GM18870 (cell line): ENCODE measurements around the gene MLC1.
"Not testable (repeated sequence)": the region's sequence is repeated elsewhere in the genome, so short reads cannot be mapped to it uniquely, and the experiment has no call there.

Source experiments
- ATAC-seq: cut with Tn5 transposase; IDR thresholded peaks from one replicate; pipeline ENCODE4 v1.9.1; 2021; ENCODE audit warnings: moderate library complexity; ENCODE audit not compliant: unreplicated experiment

Gene MLC1

DNA sequence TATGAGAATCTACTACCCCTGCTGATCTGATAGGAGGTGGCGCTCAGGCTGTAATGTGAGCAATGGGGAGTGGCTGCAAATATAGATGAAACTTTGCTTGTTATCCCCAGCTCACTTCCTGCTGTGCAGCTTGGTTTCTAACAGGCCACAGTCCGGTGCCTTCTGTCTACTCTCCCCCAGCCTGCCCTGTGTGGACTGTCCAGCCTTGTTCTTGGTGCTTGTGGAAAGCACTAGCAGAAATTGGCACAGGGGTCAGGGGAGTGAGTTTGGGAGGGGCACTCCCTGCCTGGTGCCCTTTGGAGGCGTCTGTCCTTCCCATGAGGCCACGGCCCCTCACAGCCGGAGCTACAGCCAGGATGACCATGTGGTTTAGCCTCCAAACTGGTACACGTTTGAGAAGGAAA, 18.9 kb upstream of the MLC1 start:
- ATAC-seq = no peak

DNA sequence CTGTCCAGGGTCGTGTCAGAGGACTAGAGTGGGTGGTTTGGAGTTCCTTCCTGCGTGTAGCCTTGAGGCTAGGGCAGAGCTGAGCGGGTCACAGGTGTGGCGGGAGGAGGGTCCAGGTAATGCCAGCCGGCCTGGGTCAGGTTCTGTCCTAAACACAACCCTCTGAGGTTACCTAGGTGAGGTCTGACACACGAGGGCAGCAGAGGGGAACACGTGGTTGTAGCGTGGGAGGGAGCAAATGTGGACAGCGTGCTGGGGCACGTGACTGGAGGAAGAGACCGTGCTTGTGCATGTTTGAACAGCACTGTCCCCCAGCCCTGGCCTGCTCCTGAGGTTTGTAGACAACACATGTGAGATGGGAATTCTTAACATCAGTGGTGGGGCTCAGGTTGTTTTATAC, 17.7 kb upstream of the MLC1 start:
- ATAC-seq = no peak

GRCh38 chr22:50101870-50102565, 16.8 kb upstream of the MLC1 start:
- ATAC-seq = no peak

- no peak for ATAC-seq
Observed at GRCh38 chr22:50098052-50098451, 12.8 kb upstream of the MLC1 start.

- no peak for ATAC-seq
Observed at GRCh38 chr22:50092342-50092741, 7.1 kb upstream of the MLC1 start.

DNA sequence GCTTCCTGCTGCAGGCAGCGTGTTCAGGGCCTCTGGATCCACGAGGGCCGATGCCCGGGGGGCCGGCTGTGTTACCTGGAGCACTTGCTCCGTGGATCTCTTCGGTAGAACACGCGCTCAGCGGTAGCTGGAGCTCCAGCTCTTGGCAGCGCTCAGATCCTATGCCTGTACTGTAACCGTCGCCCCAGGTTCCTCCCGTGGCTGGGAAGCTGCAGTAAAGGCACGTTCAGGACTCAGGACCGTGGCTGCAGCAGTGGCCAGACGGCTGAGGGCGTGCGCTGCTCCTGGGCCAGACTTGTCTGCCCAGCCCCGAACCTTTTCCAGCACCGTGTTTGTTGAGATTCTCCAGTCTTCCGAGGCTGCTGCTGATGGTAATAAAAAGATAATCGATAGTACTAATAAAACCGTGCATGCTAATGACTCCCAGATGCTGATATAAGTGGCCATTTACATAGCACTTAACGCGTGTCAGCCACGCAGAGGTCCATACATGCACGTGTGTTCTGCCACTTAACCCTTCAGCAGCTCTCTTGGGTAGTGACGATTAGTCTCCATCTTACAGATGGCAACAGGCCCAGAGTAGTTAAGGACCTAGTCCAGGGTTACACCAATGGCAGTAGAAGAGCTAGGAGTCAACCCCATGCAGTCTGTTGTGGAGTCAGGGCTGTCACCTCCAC, 6.0 kb upstream of the MLC1 start:
- no peak for ATAC-seq

DNA sequence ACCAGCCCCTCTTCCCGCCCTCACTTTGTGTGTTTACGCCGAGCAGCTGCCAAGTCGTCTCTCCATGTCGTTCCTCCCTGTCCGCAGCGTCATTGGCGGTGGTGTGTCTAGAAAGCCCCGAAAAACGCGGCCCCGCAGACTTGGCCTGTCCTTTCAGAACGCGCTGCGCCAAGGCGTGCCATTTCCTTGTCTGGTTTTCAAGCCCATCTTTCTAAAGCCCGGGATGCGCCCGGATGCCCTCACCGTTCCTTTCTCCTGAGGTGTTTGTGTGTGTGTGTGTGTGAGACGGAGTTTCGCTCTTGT, 5.1 kb upstream of the MLC1 start:
- no peak for ATAC-seq

GRCh38 chr22:50089682-50090411, 4.6 kb upstream of the MLC1 start, which contains the start of gene MOV10L1:
TSS of gene MOV10L1 (plus strand) at chr22:50090006. CDS start at chr22:50090089, 83 bp downstream.
- ATAC-seq = no peak

DNA sequence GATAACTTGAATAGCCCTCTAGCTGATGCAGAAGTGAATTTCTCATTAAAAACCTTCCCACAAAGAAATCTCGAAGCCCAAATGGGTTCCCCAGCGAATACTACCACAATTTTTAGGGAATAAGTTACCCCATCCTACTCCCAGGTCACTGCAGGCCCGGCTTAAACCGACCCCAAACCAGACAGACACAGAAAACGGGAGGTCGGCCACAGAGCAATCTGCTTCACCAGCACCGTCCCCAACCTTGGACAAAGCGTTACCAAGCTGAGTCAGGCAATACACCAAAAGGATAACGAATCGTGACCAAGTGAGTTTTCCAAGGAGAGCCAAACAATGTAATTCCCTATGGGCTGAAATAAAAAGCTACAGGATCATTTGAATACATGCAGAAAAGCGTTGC, 4.0 kb upstream of the MLC1 start:
- no peak for ATAC-seq

- ATAC-seq = no peak
Observed at GRCh38 chr22:50088096-50088495, 2.9 kb upstream of the MLC1 start.

DNA sequence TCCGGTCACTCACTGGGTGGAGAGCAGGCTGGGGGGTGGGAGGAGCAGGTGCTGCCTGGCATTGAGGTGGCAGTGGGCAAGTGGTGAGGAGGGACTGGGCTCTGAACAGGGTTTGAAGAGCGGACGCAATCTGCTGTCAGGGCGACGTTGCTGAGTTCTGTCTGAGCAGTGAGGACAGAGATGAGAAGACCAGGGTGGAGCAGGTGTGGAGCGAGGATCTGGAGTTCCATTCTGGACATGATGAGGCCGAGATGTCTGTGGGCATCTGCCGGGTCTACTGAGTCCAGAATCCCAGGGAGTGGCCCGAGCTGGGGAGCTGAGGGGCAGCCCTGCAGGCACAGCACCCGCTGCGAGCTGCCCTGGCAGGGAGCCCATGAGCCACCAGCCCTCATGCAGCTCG, 2.4 kb upstream of the MLC1 start:
- ATAC-seq = no peak

- ATAC-seq = not testable (repeated sequence)
Observed at GRCh38 chr22:50086975-50087374, 1.7 kb upstream of the MLC1 start.

- ATAC-seq = no peak
Observed at GRCh38 chr22:50086526-50086925, 1.3 kb upstream of the MLC1 start.

GRCh38 chr22:50084614-50085021, 608 bp downstream of the MLC1 start:
- ATAC-seq = no peak

GRCh38 chr22:50084080-50084477, 1.1 kb downstream of the MLC1 start:
- ATAC-seq = no peak

DNA sequence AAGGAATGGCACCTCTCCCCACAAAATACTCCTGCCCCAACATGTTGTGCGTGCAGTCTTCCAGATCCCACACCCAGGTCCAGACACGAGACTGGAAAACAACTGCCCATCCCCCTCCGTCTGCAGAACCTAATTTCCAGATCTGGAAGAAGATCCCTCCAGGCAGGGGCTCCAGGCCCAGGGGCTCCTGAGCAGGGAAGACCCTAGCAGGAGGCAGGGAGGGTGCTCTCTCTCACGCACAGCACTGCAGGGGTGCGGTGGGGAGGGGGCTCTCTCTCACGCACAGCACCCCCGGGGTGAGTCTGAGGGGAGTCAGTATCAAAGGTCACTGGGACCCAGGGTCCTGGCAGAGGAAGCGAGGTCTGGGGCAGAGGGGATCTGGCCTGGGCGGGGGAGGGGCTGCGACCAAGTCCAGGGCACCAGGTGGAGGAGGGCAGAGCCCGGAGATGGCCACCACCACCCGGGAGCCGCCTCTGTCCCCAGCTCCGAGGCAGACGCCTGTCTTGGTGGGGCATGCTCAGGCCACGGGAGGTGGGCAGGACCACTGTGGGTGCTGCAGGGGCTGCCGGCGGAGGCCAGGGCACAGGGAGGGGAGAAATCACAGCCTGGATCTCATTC, 1.7 kb downstream of the MLC1 start:
- no peak for ATAC-seq

DNA sequence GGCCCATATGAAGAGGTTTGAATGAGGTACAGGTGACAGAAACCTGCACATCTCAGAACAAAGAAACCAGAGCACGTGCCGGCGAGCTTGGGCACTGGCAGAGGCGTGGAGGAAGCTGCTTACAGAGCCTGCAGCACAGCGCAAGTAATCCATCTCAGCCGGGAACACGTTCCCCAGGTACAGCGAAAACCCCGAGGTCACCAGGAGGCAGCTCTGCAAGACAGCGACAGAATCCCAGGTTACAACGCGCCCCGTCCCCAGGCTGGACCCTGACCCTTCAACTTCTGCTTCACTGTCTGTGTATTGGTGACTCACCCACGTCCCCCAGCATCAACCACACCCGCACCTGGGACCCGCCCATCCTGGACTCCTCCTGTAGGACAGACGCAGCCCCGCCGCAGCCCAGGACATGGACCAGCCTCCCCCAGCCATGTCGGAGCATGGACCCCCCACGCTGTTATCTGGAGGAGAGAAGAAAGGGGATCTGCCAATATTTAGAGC, 2.2 kb downstream of the MLC1 start:
- no peak for ATAC-seq

DNA sequence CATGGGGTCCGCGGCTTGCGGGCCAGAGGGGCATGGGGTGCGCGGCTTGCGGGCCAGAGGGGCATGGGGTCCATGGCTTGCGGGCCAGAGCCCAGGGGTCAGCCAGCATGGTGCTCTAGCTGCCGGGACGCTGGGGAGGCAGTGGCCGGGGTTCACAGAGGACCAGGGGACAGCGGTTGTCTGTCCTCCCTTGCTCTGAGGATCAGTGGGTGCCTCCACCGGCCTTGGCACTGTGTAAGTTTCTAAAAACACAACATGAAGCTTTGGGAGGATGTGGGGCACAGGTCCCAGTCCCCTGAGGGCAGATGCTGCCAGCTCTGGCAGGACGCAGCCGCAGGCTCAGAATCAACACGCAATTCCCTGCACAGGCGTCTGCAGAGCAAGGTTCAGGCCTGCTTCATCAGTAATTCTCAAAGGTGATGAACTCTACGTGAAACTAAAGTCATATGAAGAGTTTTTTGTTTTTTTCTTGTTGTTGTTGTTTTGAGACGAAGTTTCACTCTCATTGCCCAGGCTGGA, 3.0 kb downstream of the MLC1 start:
- no peak for ATAC-seq

- ATAC-seq = no peak
Observed at GRCh38 chr22:50081426-50082196, 3.6 kb downstream of the MLC1 start.

DNA sequence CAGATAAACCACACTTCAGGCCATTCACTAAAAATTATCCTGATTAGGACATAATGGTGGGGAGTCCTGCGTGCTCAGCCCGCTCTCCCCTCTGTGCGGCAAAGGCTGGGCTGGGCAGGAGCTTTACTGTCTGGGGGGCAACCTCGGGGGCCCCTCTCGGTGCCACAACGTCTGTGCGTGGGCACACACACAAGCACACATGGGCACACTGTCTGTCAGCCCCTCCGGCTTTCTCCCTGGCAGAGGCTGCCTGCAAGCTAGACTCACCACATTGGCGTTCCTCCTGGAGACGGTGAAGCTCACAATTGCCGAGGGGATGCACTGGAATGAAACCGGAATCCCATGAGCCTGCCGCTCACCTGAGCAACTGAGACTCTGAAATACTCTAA, 5.2 kb downstream of the MLC1 start:
- ATAC-seq = no peak

DNA sequence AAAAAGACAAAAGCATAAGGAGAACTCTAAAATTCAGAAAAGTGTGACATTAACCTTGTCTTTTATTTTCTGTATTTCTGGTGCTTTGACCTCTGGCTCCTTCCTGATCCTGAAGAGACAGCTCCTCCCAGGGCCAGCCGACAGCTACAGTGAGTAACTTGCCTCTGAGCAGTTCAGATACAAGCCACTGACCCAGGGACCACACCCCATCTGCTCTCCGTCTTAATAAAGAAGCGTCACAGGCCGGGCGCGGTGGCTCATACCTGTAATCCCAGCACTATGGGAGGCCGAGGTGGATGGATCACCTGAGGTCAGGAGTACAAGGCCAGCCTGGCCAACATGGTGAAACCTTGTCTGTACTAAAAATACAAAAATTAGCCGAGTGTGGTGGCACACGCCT, 6.5 kb downstream of the MLC1 start:
- ATAC-seq = no peak
